Caco-2 (cell line): Measurements from ENCODE around the gene AJUBA. TPM values are rescaled to one million over a fixed set of nuclear protein-coding genes. Genes with fewer than 3 reads are reported as not detected.
A peak's percentile ranks its signal among the peaks of the same experiment; 100 is the strongest.

ENCODE experiments used
- BruUV-seq: library from RNA; stranded (reverse); fragments of 400-500 nt; replicated peaks from 2 replicates; lab custom pipeline; 2021; lab: Mats Ljungman, UMichigan
- CTCF ChIA-PET: fragments of 300-600 bp; sonication (Branson Sonifier 250); formaldehyde crosslinking; loops from one replicate; lab custom pipeline; 2022; ENCODE audit warnings: antibody characterized with exemption; lab: Charles Lee
- POLR2A ChIA-PET: fragments of 300-600 bp; sonication (Branson Sonifier 250); formaldehyde crosslinking; loops from one replicate; lab custom pipeline; 2022; ENCODE audit warnings: antibody characterized with exemption; lab: Charles Lee
- DNase-seq, 2 experiments: peaks; one replicate each; pipeline versions ENCODE4 v3.0.0 to v3.0.0-alpha.2; 2020 to 2022
- H3K27me3 ChIP-seq: replicated peaks from 2 replicates; pipeline ENCODE4 v1.6.0; 2011; ENCODE audit warnings: low read length; ENCODE audit not compliant: control insufficient read depth, insufficient read depth
- H3K36me3 ChIP-seq: 2 replicates; pipeline ENCODE4 v1.5.1; 2011; ENCODE audit warnings: low read length; ENCODE audit not compliant: control insufficient read depth, insufficient read depth
- H3K4me1 ChIP-seq: fragments of 250-450 bp; sonication (Bioruptor Pico); 2 replicates; pipeline ENCODE4 v1.5.1; 2020; ENCODE audit warnings: mild to moderate bottlenecking
- H3K4me3 ChIP-seq: 2 replicates; pipeline ENCODE4 v1.5.1; 2011; ENCODE audit warnings: low read depth, mild to moderate bottlenecking, control low read depth, low read length
- H3K9me3 ChIP-seq: fragments of 250-450 bp; sonication (Bioruptor Pico); 2 replicates; pipeline ENCODE4 v1.5.1; 2020; ENCODE audit warnings: mild to moderate bottlenecking, moderate library complexity
- H3K27ac Mint-ChIP-seq: one replicate; pipeline ENCODE4 v1.8.0; 2022; ENCODE audit warnings: mixed read lengths; ENCODE audit not compliant: unreplicated experiment
- H3K27me3 Mint-ChIP-seq: one replicate; pipeline ENCODE4 v1.8.0; 2022; ENCODE audit warnings: mixed read lengths; ENCODE audit not compliant: insufficient read depth, unreplicated experiment
- H3K36me3 Mint-ChIP-seq: one replicate; pipeline ENCODE4 v1.8.0; 2022; ENCODE audit warnings: mild to moderate bottlenecking, mixed read lengths; ENCODE audit not compliant: insufficient read depth, unreplicated experiment
- H3K4me1 Mint-ChIP-seq: one replicate; pipeline ENCODE4 v1.8.0; 2022; ENCODE audit warnings: low read depth, mixed read lengths; ENCODE audit not compliant: unreplicated experiment
- H3K4me3 Mint-ChIP-seq: one replicate; pipeline ENCODE4 v1.8.0; 2022; ENCODE audit warnings: mild to moderate bottlenecking, moderate library complexity, mixed read lengths; ENCODE audit not compliant: unreplicated experiment
- H3K9me3 Mint-ChIP-seq: one replicate; pipeline ENCODE4 v1.8.0; 2022; ENCODE audit warnings: mixed read lengths; ENCODE audit not compliant: unreplicated experiment
- intact Hi-C: fragments of 100-400 bp; cut with micrococcal nuclease; formaldehyde crosslinking; loops from one replicate; pipeline ENCODE4 v1.10.0; 2022; ENCODE audit not compliant: unreplicated experiment
- total RNA-seq: library from RNA; stranded (reverse); gene quantifications from 2 replicates; pipeline ENCODE4 v1.2.3, GENCODE V29; 2022
- TF ChIP-seq, protein P1 (sequence below), 2 experiments: fragments of 200-600 bp in 1 of 2; IDR thresholded peaks; 1 replicate in 1 of 2; 2 replicates in 1 of 2; pipeline versions ENCODE4 v1.5.1 to v1.8.0; 2011 to 2022; ENCODE audit warnings: antibody characterized with exemption in 1 of 2, control low read depth in 1 of 2, inconsistent platforms in 1 of 2, low read depth in 1 of 2, low read length in 1 of 2, mild to moderate bottlenecking in 1 of 2, moderate library complexity in 1 of 2; ENCODE audit not compliant: insufficient read depth in 1 of 2, severe bottlenecking in 1 of 2, unreplicated experiment in 1 of 2

Gene AJUBA
- total RNA-seq, 1 experiment from 2014 or later = 211 TPM

DNA sequence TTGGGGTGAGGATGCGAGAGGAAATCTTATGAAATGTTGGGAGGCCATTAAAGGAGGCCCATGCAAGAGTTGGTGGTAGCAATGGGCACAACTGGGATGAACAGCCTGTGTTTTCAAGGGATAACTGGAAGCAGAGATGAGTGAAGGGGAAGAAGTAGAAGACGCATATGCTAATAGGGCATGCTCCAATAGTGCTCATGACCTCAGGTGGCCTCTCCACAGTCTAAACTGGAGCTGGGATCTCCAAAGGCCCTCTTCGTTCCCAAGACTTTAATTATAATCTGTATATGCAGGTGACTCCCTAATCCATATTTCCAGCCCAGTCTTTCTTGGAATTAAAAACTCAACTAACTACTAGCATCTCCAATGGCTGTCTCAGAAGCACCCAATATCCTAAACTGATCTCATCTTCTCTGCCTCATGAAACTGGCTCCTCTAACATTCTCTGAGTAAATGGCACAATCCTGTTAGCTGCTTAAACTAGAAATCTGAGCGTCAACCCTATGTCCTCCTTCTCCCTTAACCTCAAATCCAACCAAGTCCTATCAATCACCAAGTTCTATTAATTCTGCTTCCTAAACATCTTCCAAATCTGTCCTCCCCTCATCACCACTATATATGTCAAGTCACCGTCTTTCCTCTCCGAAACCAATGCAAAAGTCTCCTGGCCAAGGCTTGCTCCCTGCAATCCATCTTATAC is 2.8 kb upstream of the AJUBA start:
- Histone ChIP-seq H3K4me1 (peaks cover 11% of the 10 kb centered on the region), H3K36me3 (no peaks in the 10 kb centered on the region), H3K9me3 (no peaks in the 10 kb centered on the region), H3K27me3 (no peaks in the 10 kb centered on the region), H3K4me3 (no peak overlapping the region)
- intact Hi-C loops = loop anchor here (5.0 kb wide), 1 partner anchor 113 kb away; the partner anchor contains the start of gene LRP10
- Mint-ChIP-seq H3K4me1 (no peaks in the 10 kb centered on the region), H3K27ac (no peak overlapping the region), H3K27me3 (no peaks in the 10 kb centered on the region), H3K9me3 (no peaks in the 10 kb centered on the region), H3K36me3 (peaks cover 11% of the 10 kb centered on the region), H3K4me3 (no peak overlapping the region)
- no TSS peak for BruUV-seq
- ChIA-PET CTCF (interaction anchor here (0.6 to 3.6 kb wide), 6 partner anchors 8 to 124 kb away, joined by 3 to 102 read pairs (median 48); partner anchors contain the start of gene CDH24), POLR2A (no interaction called here)
- no peak for DNase-seq
- TF ChIP-seq, protein P1, sequence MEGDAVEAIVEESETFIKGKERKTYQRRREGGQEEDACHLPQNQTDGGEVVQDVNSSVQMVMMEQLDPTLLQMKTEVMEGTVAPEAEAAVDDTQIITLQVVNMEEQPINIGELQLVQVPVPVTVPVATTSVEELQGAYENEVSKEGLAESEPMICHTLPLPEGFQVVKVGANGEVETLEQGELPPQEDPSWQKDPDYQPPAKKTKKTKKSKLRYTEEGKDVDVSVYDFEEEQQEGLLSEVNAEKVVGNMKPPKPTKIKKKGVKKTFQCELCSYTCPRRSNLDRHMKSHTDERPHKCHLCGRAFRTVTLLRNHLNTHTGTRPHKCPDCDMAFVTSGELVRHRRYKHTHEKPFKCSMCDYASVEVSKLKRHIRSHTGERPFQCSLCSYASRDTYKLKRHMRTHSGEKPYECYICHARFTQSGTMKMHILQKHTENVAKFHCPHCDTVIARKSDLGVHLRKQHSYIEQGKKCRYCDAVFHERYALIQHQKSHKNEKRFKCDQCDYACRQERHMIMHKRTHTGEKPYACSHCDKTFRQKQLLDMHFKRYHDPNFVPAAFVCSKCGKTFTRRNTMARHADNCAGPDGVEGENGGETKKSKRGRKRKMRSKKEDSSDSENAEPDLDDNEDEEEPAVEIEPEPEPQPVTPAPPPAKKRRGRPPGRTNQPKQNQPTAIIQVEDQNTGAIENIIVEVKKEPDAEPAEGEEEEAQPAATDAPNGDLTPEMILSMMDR (IDR thresholded peaks at IDR 0.05; ENCODE audit: insufficient read depth in 1 of 2, low read depth in 1 of 2, low read length in 1 of 2, severe bottlenecking in 1 of 2, unreplicated experiment in 1 of 2) = no peak

GRCh38 chr14:22981876-22982476 is 375 bp downstream of the AJUBA start:
- no peak overlapping the region for H3K27ac Mint-ChIP-seq
- H3K27me3 Mint-ChIP-seq = no peaks in the 10 kb centered on the region
- H3K9me3 Mint-ChIP-seq = no peaks in the 10 kb centered on the region
- H3K36me3 Mint-ChIP-seq = peaks cover 41% of the 10 kb centered on the region
- H3K4me1 Mint-ChIP-seq = peaks cover 19% of the 10 kb centered on the region
- intact Hi-C loops = loop anchor here (5.0 kb wide), 1 partner anchor 110 kb away; the partner anchor contains the start of gene LRP10
- H3K4me3 Mint-ChIP-seq = no peak overlapping the region
- Histone ChIP-seq H3K36me3 (0 out of 2 replicates have a peak, but pooled peaks cover 4% of the 10 kb centered on the region), H3K4me1 (peaks cover 32% of the 10 kb centered on the region), H3K9me3 (no peaks in the 10 kb centered on the region), H3K4me3 (peak overlapping the region; percentile 94), H3K27me3 (no peaks in the 10 kb centered on the region)
- TSS peak; percentile 4 for BruUV-seq
- ChIA-PET POLR2A (interaction anchor here (0.6 to 2.6 kb wide), 11 partner anchors 10 to 113 kb away, joined by 3 to 35 read pairs (median 5); partner anchors contain the start of genes ACIN1, C14orf119 and PRMT5), CTCF (interaction anchor here (0.6 to 3.2 kb wide), 10 partner anchors 9 to 139 kb away, joined by 3 to 37 read pairs (median 5); partner anchors contain the start of gene PRMT5)
- TF ChIP-seq, protein P1 (IDR thresholded peaks at IDR 0.05; ENCODE audit: insufficient read depth in 1 of 2, low read depth in 1 of 2, low read length in 1 of 2, severe bottlenecking in 1 of 2, unreplicated experiment in 1 of 2) = no peak
- DNase-seq = no peak
